ENCODE measurements around the gene ZFP3.
"Not testable (repeated sequence)": the region's sequence is repeated elsewhere in the genome, so short reads cannot be mapped to it uniquely, and the experiment has no call there.

ZFP3 gene

DNA sequence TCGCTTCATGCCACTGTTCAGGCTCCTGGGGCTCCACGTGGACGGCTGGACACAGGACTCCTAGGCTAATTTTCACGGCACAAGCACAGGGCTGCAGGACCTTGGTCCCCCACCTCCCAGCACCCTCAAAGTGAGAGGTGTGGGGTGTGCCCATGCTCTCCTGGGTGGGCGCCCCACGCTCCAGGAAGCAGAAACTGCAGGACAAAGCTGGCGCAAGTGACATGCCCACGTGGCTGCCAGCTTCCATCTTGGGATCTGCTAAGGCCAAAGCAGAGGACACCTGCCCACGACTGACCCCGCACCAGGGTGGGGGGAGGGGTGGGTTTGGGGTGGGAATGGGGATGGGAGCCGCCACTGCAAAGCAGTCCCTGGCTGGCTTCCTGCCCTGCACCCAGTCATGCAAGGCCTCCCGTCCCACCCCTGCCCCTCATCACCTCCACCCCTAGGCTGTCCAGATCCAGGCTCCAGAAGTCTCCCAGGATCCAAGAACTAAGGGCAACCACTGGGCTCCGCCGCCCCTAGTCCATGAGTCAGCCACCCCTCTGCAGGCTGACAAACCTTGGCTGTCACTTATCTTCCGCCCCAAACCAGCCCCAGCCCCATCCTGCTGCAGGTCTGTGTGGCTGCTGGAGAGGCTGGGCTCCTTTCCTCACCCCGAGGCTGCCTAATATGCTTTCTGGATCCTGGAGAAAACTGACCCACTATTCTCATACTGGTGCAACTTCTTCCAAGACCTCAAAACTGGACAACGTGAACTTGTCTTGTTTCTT, 48.6 kb downstream of the ZFP3 start:
- DNase-seq = no peak

DNA sequence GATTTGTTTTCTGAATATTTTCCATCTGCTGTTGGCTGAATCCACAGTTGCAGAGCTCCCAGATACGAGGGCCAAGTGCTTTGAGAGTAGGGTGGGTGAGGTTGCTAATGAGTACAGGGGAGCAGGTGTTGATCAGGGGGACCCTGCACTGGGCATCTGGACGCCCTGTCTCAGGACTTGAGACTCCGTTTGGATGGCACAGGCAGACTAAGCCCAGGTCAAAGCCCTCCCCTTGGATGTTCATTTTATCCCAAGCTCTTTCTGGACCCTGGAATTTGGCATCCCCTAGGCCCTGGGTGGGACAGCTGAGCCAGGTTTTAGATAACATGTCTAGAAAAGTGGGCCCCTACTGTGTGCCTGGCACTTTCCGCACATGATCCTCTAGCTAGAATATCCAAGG, 49.6 kb downstream of the ZFP3 start:
- no peak for DNase-seq

DNA sequence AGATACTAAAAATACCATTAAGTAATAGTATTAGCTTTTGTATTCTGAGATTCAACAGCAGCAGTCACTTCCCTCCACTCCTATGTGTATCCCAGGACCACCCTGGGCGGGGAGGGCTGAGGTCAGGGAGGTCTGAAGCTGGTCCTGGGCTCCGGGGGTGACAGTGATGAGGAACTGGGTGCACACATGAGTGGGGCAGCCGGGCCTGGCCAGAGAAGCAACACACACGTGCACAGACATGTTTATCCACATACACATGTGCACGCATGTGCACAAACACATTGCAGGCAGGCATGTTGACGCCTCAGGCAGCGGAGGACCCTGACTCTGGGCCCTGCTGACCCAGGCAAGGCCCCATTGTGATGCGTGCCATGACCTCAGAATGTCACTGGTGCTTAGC, 50.1 kb downstream of the ZFP3 start:
- not testable (repeated sequence) for DNase-seq

GRCh38 chr17:5128905-5129535, 50.8 kb downstream of the ZFP3 start:
- DNase-seq = no peak

DNA sequence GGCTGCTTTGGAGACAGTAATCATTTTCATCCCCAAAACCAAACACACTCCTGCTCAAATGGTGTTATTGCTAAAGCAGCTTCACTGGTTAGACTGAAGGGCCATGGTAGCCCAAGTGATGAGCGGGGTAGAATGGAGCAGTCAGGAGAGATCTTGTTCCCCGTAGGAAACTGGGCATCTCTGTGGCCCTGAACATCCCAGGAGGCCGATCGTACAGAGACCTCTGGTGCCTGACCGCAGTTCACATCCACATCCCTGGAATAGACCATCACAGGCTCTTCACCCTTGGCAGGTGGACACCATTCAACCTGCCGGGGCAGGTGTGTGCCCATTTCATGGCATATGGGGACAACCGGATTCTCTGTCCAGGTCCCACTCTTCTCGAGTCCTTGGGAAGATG, 51.5 kb downstream of the ZFP3 start:
- not testable (repeated sequence) for DNase-seq

GRCh38 chr17:5130261-5130660, 52.0 kb downstream of the ZFP3 start:
- not testable (repeated sequence) for DNase-seq

DNA sequence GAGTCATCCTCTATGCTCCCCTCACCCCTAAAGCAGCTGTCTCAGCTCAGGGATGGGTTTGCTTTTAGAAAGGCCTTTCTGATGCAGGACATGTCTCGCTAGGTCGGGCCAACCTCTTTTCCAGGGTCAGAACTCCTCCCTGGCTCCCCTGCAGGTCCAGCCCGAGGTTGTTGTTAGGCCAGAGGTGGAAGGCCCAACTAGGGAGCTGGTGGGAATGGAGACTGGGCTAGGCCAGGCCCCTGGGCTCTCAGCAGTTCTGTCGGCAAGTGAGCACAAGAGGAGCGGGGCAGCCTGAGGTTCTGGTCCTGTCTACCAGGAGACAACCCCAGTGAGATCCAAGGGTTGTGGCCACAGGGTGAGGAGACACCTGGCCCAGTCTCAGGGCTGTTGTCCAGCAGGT, 52.4 kb downstream of the ZFP3 start:
- DNase-seq = not testable (repeated sequence)

GRCh38 chr17:5131146-5131715, 53.0 kb downstream of the ZFP3 start:
- DNase-seq = no peak

DNA sequence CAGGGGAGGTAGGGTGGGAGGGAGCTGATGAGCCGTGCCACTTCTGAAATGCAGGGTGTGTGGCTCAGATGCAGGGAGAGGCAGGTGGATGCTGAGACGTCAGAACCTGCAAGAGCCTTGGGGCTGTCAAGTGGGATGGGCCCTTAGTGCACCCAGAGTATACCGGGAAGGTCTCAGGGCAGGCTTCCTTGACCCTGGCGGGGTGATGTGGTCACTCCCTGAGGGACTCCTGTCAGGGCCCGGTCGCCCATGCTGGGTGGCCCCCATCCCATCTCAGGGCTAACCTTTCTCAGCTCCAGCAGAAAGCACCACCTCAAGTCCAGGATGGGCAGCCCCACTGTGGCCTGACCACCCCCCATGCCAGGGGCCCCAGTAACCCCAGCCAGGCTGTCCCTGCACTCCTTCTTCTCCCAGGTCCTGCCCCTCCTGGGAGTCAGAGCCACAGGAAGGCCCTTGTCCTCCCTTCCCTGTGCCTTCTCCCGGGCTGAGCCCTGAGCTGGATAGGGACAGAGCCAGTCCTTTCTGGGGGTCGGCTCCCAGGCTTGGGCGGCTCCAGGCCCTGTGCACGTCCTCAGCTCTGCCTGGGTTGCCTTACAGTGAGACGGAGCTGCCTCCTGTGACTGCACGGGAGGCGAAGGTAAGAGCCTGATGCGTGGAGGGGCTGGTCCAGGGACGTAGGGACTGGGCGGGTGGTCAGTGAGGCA, 53.7 kb downstream of the ZFP3 start:
- not testable (repeated sequence) for DNase-seq

DNA sequence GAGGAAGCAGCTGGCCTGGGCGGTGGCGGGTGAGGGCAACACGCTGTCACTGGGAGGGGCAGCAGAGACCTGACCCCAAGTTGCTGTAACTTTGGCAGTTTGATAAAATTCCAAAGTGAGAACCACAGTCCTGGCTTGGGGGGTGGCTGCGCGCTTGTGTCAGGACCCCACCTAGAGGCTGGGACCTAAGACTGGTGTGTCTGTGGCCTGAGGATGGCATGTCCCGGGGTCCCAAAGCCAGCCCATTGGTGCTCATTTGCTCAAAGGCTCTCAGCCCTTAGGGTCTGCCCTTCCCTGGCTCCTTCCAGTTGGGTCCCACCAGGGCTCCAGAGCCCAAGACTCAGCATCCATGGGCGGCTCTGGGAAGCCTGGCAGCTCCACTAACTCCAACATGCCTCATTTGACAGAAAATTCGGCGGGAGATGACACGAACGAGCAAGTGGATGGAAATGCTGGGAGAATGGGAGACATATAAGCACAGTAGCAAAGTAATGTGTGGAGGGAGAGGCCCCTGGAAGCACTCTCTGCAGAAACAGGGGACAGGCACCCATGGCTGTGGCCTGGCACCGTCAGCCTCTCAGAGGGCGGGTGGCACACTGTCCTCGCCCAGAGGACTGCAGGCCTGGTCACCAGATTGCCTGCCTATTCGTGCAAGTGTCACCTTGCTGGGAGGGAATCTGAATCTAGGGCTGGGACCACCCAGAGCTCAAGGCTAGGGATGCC, 54.4 kb downstream of the ZFP3 start:
- not testable (repeated sequence) for DNase-seq

DNA sequence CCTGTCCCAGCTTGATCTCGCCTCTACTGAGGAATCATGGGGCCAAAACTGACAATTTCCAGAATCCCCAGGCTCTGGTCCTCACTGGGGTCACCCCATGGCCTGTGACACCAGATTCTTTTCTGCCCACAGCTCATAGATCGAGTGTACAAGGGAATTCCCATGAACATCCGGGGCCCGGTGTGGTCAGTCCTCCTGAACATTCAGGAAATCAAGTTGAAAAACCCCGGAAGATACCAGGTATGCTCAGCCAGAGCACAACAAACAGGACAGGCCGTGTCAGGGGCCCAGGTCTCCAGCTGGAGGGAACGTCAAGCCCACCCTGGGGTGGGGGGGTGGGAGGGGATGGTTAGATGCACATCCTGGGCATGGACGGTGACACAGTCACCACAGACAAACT, 55.0 kb downstream of the ZFP3 start:
- no peak for DNase-seq

DNA sequence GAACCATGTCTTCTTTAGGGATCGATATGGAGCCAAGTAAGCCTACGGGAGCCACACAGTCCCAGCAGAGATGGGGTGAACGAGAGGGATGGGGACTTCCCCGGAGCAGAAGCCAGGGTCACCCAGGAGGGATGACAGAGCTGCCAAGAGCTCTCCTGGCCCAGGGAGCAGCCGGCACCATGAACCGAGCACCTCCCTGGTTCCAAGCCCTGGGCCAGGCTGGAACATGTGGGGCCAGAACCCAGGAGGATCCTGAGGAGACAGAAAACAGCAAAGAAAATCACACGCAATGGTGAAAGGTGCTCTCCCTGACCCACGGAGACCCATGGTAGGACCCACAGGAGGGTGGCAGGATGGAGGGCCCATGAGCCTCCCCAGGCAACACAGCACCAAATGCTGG, 55.7 kb downstream of the ZFP3 start:
- not testable (repeated sequence) for DNase-seq

- not testable (repeated sequence) for DNase-seq
Observed at GRCh38 chr17:5134571-5134970, 56.3 kb downstream of the ZFP3 start.

- DNase-seq = not testable (repeated sequence)
Observed at GRCh38 chr17:5135131-5135712, 57.0 kb downstream of the ZFP3 start.

- DNase-seq = no peak
Observed at GRCh38 chr17:5135726-5136579, 57.7 kb downstream of the ZFP3 start.

- not testable (repeated sequence) for DNase-seq
Observed at GRCh38 chr17:5136580-5137412, 58.5 kb downstream of the ZFP3 start.

GRCh38 chr17:5137511-5138197, 59.4 kb downstream of the ZFP3 start:
- DNase-seq = not testable (repeated sequence)

- not testable (repeated sequence) for DNase-seq
Observed at GRCh38 chr17:5138198-5138544, 59.9 kb downstream of the ZFP3 start.

DNA sequence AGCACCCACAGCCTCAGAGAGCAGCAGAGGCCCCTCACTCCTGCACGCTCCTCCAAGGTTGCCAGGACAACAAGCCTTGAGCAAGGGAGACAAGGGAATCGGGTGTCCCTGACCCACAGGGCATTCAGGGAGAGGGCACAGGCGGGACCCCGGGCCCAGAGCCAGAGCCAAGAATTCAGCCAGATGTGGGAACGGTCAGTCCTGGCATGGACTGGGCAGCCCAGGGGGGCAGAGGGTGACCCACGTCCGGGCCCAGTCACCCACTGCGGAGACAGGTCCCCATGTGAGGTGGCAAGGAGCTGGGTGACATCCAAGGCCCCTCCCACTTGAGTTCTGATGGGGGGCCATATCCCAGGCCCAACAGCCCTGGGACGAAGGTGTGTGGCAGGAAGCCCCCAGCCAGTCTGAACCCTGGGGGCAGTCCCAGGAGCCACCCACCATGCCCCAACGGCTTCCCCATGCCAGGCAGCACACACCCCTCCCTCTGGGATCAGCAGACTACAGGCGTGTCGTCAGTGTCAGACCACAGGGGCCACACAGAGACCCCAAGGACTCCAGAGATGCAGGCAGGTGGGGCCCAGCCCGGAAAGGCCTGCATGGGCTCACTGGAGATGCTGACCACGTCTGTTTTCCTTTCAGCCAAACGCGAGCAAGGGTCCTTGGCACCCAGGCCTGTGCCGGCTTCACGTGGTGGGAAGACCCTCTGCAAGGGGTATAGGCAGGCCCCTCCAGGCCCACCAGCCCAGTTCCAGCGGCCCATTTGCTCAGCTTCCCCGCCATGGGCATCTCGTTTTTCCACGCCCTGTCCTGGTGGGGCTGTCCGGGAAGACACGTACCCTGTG, 60.6 kb downstream of the ZFP3 start:
- no peak for DNase-seq

Measured in activated naive CD4-positive, alpha-beta T cell (primary cell).